ENCODE results near the gene SYNGAP1. TPM values are rescaled to one million over a fixed set of nuclear protein-coding genes. Genes with fewer than 3 reads are reported as not detected.

SYNGAP1 gene
- total and polyA plus RNA-seq, 9 of the 15 experiments (the other 6 are each of a cell fraction or from before 2014, with no cell fraction given), result 0.01 to 22.8 (median 3.2) TPM

DNA sequence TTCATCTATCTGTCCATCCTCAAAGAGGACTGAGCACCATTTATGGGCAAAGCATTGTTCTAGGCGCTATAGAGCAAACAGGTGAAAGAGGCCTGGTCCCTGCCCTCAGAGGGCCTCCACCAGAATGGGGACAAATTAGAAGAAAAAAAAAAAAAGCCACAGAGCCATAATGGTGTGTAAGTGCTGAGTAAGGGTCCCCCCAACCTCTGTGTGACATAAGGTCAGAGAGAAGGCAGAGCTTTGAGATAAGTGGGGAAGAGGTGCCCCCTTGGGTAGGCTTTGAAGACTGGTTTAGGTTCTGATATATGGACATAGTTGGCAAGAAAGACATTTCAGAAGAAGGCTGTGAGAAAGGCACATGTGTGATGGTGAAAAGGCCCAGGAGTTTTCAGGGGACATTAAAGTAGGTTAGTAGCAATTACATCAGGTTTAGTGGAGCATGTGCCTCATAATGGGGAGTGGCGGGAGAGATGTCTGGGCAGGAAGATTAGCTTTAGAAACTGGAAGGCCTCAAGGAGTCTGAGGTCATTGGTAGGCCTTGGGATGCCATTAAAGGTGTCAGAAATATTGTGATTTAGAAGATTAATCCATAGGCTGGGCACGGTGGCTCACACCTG, 19.2 kb downstream of the SYNGAP1 start (continued):
- TF ChIP-seq PHB2 (IDR thresholded peaks at IDR 0.05; ENCODE audit: low read depth) (no peak), SIX5 (IDR thresholded peaks at IDR 0.05; ENCODE audit: borderline replicate concordance in 1 of 2, insufficient read depth in 1 of 2, low read depth in 1 of 2, low read length in 2 of 2) (no peak), IRF2 (CRISPR knock-in tag; IDR thresholded peaks at IDR 0.05) (no peak), GABPA (tag; conservative IDR thresholded peaks at IDR 0.05; ENCODE audit: low read depth) (no peak), ZNF717 (CRISPR knock-in tag; IDR thresholded peaks at IDR 0.05) (no peak), RNF2 (IDR thresholded peaks at IDR 0.05) (no peak), HCFC1 (IDR thresholded peaks at IDR 0.05; ENCODE audit: low read depth, low read length) (no peak), NUFIP1 (IDR thresholded peaks at IDR 0.05; ENCODE audit: partially characterized antibody) (no peak), KLF10 (CRISPR knock-in tag; IDR thresholded peaks at IDR 0.05) (no peak), MBD2 (IDR thresholded peaks at IDR 0.05; ENCODE audit: borderline replicate concordance, low read depth) (no peak)
- TF ChIP-seq, protein P1, sequence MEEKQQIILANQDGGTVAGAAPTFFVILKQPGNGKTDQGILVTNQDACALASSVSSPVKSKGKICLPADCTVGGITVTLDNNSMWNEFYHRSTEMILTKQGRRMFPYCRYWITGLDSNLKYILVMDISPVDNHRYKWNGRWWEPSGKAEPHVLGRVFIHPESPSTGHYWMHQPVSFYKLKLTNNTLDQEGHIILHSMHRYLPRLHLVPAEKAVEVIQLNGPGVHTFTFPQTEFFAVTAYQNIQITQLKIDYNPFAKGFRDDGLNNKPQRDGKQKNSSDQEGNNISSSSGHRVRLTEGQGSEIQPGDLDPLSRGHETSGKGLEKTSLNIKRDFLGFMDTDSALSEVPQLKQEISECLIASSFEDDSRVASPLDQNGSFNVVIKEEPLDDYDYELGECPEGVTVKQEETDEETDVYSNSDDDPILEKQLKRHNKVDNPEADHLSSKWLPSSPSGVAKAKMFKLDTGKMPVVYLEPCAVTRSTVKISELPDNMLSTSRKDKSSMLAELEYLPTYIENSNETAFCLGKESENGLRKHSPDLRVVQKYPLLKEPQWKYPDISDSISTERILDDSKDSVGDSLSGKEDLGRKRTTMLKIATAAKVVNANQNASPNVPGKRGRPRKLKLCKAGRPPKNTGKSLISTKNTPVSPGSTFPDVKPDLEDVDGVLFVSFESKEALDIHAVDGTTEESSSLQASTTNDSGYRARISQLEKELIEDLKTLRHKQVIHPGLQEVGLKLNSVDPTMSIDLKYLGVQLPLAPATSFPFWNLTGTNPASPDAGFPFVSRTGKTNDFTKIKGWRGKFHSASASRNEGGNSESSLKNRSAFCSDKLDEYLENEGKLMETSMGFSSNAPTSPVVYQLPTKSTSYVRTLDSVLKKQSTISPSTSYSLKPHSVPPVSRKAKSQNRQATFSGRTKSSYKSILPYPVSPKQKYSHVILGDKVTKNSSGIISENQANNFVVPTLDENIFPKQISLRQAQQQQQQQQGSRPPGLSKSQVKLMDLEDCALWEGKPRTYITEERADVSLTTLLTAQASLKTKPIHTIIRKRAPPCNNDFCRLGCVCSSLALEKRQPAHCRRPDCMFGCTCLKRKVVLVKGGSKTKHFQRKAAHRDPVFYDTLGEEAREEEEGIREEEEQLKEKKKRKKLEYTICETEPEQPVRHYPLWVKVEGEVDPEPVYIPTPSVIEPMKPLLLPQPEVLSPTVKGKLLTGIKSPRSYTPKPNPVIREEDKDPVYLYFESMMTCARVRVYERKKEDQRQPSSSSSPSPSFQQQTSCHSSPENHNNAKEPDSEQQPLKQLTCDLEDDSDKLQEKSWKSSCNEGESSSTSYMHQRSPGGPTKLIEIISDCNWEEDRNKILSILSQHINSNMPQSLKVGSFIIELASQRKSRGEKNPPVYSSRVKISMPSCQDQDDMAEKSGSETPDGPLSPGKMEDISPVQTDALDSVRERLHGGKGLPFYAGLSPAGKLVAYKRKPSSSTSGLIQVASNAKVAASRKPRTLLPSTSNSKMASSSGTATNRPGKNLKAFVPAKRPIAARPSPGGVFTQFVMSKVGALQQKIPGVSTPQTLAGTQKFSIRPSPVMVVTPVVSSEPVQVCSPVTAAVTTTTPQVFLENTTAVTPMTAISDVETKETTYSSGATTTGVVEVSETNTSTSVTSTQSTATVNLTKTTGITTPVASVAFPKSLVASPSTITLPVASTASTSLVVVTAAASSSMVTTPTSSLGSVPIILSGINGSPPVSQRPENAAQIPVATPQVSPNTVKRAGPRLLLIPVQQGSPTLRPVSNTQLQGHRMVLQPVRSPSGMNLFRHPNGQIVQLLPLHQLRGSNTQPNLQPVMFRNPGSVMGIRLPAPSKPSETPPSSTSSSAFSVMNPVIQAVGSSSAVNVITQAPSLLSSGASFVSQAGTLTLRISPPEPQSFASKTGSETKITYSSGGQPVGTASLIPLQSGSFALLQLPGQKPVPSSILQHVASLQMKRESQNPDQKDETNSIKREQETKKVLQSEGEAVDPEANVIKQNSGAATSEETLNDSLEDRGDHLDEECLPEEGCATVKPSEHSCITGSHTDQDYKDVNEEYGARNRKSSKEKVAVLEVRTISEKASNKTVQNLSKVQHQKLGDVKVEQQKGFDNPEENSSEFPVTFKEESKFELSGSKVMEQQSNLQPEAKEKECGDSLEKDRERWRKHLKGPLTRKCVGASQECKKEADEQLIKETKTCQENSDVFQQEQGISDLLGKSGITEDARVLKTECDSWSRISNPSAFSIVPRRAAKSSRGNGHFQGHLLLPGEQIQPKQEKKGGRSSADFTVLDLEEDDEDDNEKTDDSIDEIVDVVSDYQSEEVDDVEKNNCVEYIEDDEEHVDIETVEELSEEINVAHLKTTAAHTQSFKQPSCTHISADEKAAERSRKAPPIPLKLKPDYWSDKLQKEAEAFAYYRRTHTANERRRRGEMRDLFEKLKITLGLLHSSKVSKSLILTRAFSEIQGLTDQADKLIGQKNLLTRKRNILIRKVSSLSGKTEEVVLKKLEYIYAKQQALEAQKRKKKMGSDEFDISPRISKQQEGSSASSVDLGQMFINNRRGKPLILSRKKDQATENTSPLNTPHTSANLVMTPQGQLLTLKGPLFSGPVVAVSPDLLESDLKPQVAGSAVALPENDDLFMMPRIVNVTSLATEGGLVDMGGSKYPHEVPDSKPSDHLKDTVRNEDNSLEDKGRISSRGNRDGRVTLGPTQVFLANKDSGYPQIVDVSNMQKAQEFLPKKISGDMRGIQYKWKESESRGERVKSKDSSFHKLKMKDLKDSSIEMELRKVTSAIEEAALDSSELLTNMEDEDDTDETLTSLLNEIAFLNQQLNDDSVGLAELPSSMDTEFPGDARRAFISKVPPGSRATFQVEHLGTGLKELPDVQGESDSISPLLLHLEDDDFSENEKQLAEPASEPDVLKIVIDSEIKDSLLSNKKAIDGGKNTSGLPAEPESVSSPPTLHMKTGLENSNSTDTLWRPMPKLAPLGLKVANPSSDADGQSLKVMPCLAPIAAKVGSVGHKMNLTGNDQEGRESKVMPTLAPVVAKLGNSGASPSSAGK (IDR thresholded peaks at IDR 0.05), result peak; percentile 69
- TF ChIP-seq, protein P2, sequence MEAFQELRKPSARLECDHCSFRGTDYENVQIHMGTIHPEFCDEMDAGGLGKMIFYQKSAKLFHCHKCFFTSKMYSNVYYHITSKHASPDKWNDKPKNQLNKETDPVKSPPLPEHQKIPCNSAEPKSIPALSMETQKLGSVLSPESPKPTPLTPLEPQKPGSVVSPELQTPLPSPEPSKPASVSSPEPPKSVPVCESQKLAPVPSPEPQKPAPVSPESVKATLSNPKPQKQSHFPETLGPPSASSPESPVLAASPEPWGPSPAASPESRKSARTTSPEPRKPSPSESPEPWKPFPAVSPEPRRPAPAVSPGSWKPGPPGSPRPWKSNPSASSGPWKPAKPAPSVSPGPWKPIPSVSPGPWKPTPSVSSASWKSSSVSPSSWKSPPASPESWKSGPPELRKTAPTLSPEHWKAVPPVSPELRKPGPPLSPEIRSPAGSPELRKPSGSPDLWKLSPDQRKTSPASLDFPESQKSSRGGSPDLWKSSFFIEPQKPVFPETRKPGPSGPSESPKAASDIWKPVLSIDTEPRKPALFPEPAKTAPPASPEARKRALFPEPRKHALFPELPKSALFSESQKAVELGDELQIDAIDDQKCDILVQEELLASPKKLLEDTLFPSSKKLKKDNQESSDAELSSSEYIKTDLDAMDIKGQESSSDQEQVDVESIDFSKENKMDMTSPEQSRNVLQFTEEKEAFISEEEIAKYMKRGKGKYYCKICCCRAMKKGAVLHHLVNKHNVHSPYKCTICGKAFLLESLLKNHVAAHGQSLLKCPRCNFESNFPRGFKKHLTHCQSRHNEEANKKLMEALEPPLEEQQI (IDR thresholded peaks at IDR 0.05), result no peak
- TF ChIP-seq, protein P3, sequence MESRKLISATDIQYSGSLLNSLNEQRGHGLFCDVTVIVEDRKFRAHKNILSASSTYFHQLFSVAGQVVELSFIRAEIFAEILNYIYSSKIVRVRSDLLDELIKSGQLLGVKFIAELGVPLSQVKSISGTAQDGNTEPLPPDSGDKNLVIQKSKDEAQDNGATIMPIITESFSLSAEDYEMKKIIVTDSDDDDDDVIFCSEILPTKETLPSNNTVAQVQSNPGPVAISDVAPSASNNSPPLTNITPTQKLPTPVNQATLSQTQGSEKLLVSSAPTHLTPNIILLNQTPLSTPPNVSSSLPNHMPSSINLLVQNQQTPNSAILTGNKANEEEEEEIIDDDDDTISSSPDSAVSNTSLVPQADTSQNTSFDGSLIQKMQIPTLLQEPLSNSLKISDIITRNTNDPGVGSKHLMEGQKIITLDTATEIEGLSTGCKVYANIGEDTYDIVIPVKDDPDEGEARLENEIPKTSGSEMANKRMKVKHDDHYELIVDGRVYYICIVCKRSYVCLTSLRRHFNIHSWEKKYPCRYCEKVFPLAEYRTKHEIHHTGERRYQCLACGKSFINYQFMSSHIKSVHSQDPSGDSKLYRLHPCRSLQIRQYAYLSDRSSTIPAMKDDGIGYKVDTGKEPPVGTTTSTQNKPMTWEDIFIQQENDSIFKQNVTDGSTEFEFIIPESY (CRISPR knock-in tag; IDR thresholded peaks at IDR 0.05), result peak; percentile 72
